DND-41 (cell line): ENCODE measurements around the gene SLIT1.

Experiments
- ATAC-seq: fragments of 200-7000 bp; cut with Tn5 transposase; 3 replicates; pipeline ENCODE4 v1.9.1; 2021; ENCODE audit warnings: low read depth; ENCODE audit not compliant: insufficient read depth
- DNase-seq: peaks from one replicate; pipeline ENCODE4 v3.0.0-alpha.2; 2020
- H2AFZ ChIP-seq: 2 replicates; pipeline ENCODE4 v1.6.0; 2012; ENCODE audit warnings: low read depth, low read length
- H3K27ac ChIP-seq: 2 replicates; pipeline ENCODE4 v1.5.1; 2012; ENCODE audit warnings: low read length, inconsistent platforms
- H3K27me3 ChIP-seq: fragments of 200-600 bp; sonication (generic); 2 replicates; pipeline ENCODE4 v1.6.0; 2012; ENCODE audit warnings: low read length, mild to moderate bottlenecking, inconsistent platforms; ENCODE audit not compliant: insufficient read depth, poor library complexity
- H3K36me3 ChIP-seq: 2 replicates; pipeline ENCODE4 v1.5.1; 2012; ENCODE audit warnings: low read length, inconsistent platforms; ENCODE audit not compliant: insufficient read depth
- H3K4me1 ChIP-seq: 2 replicates; pipeline ENCODE4 v1.5.1; 2012; ENCODE audit warnings: mild to moderate bottlenecking, low read length; ENCODE audit not compliant: insufficient read depth
- H3K4me2 ChIP-seq: 2 replicates; pipeline ENCODE4 v1.6.0; 2012; ENCODE audit warnings: mild to moderate bottlenecking, moderate library complexity, low read length, inconsistent platforms; ENCODE audit not compliant: insufficient read depth
- H3K4me3 ChIP-seq, 2 experiments: fragments of 200-600 bp in 1 of 2; shearing (Covaris generic) in 1 of 2; 2 replicates each; pipeline ENCODE4 v1.5.1; 2012 to 2016; ENCODE audit warnings: inconsistent platforms in 2 of 2, low read length in 2 of 2, mild to moderate bottlenecking in 2 of 2, low read depth in 1 of 2, moderate library complexity in 1 of 2
- H3K79me2 ChIP-seq: 2 replicates; pipeline ENCODE4 v1.6.0; 2012; ENCODE audit warnings: low read length, inconsistent platforms; ENCODE audit not compliant: insufficient read depth
- H3K9ac ChIP-seq: 2 replicates; pipeline ENCODE4 v1.6.0; 2012; ENCODE audit warnings: low read depth, mild to moderate bottlenecking, inconsistent platforms, low read length, moderate library complexity
- H3K9me3 ChIP-seq: 2 replicates; pipeline ENCODE4 v1.5.1; 2012; ENCODE audit warnings: low read length, moderate library complexity, mild to moderate bottlenecking, inconsistent platforms; ENCODE audit not compliant: insufficient read depth, severe bottlenecking
- H4K20me1 ChIP-seq: 2 replicates; pipeline ENCODE4 v1.6.0; 2012; ENCODE audit warnings: low read length; ENCODE audit not compliant: insufficient read depth
- CTCF ChIP-seq: IDR thresholded peaks from 2 replicates; pipeline ENCODE4 v1.5.1; 2012; ENCODE audit warnings: borderline replicate concordance, low read length, moderate library complexity, mild to moderate bottlenecking; ENCODE audit not compliant: poor library complexity, severe bottlenecking; ENCODE audit errors: extremely low read depth
- EZH2 ChIP-seq: IDR thresholded peaks from 3 replicates; pipeline ENCODE4 v1.6.1; 2012; ENCODE audit warnings: borderline replicate concordance, low read depth, mild to moderate bottlenecking, moderate library complexity, low read length, inconsistent platforms; ENCODE audit not compliant: severe bottlenecking

Gene SLIT1

GRCh38 chr10:97180363-97180755 lies 5.4 kb downstream of the SLIT1 start:
- Histone ChIP-seq H3K27me3 (peaks cover 31% of the 10 kb centered on the region), H2AFZ (no peak overlapping the region), H3K27ac (no peak overlapping the region), H3K9ac (no peak overlapping the region), H3K4me1 (no peaks in the 10 kb centered on the region), H3K9me3 (no peaks in the 10 kb centered on the region), H3K79me2 (no peaks in the 10 kb centered on the region), H3K36me3 (no peaks in the 10 kb centered on the region), H4K20me1 (no peaks in the 10 kb centered on the region), H3K4me3 (no peak overlapping the region), H3K4me2 (no peak overlapping the region)
- no peak for TF ChIP-seq EZH2
- no peak for DNase-seq
- ATAC-seq, result no peak

GRCh38 chr10:97179731-97180362 lies 5.9 kb downstream of the SLIT1 start:
- Histone ChIP-seq H3K4me2 (no peak overlapping the region), H3K27ac (no peak overlapping the region), H4K20me1 (no peaks in the 10 kb centered on the region), H3K36me3 (no peaks in the 10 kb centered on the region), H3K4me3 (no peak overlapping the region), H3K79me2 (no peaks in the 10 kb centered on the region), H3K27me3 (peaks cover 26% of the 10 kb centered on the region), H3K9me3 (no peaks in the 10 kb centered on the region), H2AFZ (no peak overlapping the region), H3K4me1 (no peaks in the 10 kb centered on the region), H3K9ac (no peak overlapping the region)
- DNase-seq (no peak), ATAC-seq (no peak)
- TF ChIP-seq CTCF (no peak), EZH2 (no peak)

- Histone ChIP-seq H3K36me3 (no peaks in the 10 kb centered on the region), H3K4me3 (no peak overlapping the region), H3K27ac (no peak overlapping the region), H3K79me2 (no peaks in the 10 kb centered on the region), H2AFZ (no peak overlapping the region), H3K9me3 (no peaks in the 10 kb centered on the region), H3K9ac (no peak overlapping the region), H3K27me3 (peaks cover 21% of the 10 kb centered on the region), H3K4me2 (no peak overlapping the region), H4K20me1 (no peaks in the 10 kb centered on the region), H3K4me1 (no peaks in the 10 kb centered on the region)
- no peak for ATAC-seq
- no peak for DNase-seq
- no peak for TF ChIP-seq CTCF
- TF ChIP-seq EZH2, result no peak
Measured at GRCh38 chr10:97179311-97179710, 6.4 kb downstream of the SLIT1 start.

GRCh38 chr10:97178074-97178473 lies 7.7 kb downstream of the SLIT1 start:
- ATAC-seq, result no peak
- no peaks in the 10 kb centered on the region for H4K20me1 ChIP-seq
- no peak overlapping the region for H3K4me3 ChIP-seq
- DNase-seq, result no peak
- no peaks in the 10 kb centered on the region for H3K9me3 ChIP-seq
- no peak overlapping the region for H3K4me2 ChIP-seq
- H3K27me3 ChIP-seq, result peaks cover 14% of the 10 kb centered on the region
- H3K4me1 ChIP-seq, result no peaks in the 10 kb centered on the region
- no peaks in the 10 kb centered on the region for H3K79me2 ChIP-seq
- TF ChIP-seq CTCF (no peak), EZH2 (no peak)
- H3K36me3 ChIP-seq, result no peaks in the 10 kb centered on the region
- no peak overlapping the region for H3K27ac ChIP-seq
- no peak overlapping the region for H2AFZ ChIP-seq
- no peak overlapping the region for H3K9ac ChIP-seq
